ENCODE data around the gene CAPRIN1. TPM values are rescaled to one million over a fixed set of nuclear protein-coding genes. Genes with fewer than 3 reads are reported as not detected.

CAPRIN1 gene
- total RNA-seq, 2 experiments from 2014 or later = 219 to 235 TPM

DNA sequence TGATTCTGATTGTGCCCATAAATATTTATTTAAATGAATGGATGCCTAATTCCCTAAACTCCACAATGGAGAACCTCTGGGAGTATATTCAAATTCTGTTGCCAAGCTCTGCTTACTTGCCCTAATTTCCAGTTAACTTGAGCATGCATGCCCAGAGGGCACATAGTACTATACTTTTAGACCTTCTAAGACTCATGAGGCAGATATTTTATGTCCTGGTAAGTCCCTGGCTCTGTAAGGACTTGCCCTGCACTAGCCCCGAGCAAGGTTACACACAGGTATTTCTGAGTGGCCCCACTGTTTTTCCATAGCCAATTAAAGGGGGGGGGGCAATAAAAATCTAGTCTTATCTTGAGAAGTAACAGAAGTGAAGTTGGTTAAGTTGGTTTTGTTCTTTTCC, 21.1 kb upstream of the CAPRIN1 start:
- no peaks in the 10 kb centered on the region for H3K36me3 Mint-ChIP-seq (ENCODE audit: low read depth)
- no peaks in the 10 kb centered on the region for H3K9me3 Mint-ChIP-seq (ENCODE audit: insufficient read depth)
- CTCF ChIA-PET = no interaction called here

DNA sequence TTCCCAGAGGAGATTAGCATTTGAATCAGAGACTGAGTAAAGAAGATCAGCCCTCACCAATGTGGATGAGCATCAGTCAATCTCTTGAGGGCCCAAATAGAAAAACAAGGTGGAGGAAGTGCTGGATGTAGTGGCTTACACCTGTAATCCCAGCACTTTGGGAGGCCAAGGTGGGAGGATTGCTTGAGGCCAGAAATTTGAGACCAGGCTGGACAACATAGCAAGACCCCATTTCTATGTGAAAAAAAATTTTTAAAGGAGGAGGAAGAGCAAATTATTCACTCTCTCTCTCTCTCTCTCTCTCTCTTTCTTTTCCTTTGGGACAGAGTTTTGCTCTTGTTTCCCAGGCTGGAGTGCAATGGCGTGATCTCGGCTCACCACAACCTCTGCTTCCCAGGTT, 18.1 kb upstream of the CAPRIN1 start:
- POLR2A ChIA-PET = no interaction called here
- CTCF ChIA-PET = no interaction called here
- ATAC-seq = no peak
- no peak overlapping the region for H3K27ac Mint-ChIP-seq
- H3K36me3 Mint-ChIP-seq (ENCODE audit: low read depth) = no peaks in the 10 kb centered on the region
- no peaks in the 10 kb centered on the region for H3K4me1 Mint-ChIP-seq (ENCODE audit: low read depth)
- H3K9me3 Mint-ChIP-seq (ENCODE audit: insufficient read depth) = no peaks in the 10 kb centered on the region
- DNase-seq = no peak
- no peak overlapping the region for H3K4me3 Mint-ChIP-seq
- peaks cover 8% of the 10 kb centered on the region for H3K27me3 Mint-ChIP-seq (ENCODE audit: low read depth)

More for the DNA sequence above, 21.1 kb upstream of the CAPRIN1 start:
- DNase-seq (no peak), ATAC-seq (no peak)
- no peak overlapping the region for H3K27ac Mint-ChIP-seq
- H3K4me3 Mint-ChIP-seq = no peak overlapping the region
- H3K4me1 Mint-ChIP-seq (ENCODE audit: low read depth) = no peaks in the 10 kb centered on the region
- H3K27me3 Mint-ChIP-seq (ENCODE audit: low read depth) = peaks cover 8% of the 10 kb centered on the region
- POLR2A ChIA-PET = no interaction called here

DNA sequence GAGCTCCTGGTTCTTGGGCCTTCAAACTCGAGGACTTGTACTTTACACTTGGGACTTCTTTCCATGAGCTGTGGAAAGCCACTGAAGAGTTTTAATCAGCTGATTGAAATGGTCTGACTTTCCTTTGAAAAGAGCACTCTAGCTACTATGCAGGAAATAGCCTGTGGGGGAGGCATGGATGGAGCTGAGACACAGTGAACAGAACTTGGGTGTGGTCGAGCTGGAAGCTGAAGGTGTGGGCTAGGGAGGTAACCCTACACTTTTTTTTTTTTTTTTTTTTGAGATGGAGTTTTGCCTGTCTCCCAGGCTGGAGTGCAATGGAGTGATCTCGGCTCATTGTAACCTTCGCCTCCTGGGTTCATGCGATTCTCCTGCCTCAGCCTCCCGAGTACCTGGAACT, 17.5 kb upstream of the CAPRIN1 start:
- no peak for ATAC-seq
- no peak for DNase-seq
- POLR2A ChIA-PET = no interaction called here
- CTCF ChIA-PET = no interaction called here
- Mint-ChIP-seq H3K36me3 (ENCODE audit: low read depth) (no peaks in the 10 kb centered on the region), H3K9me3 (ENCODE audit: insufficient read depth) (no peaks in the 10 kb centered on the region), H3K27me3 (ENCODE audit: low read depth) (peaks cover 8% of the 10 kb centered on the region), H3K4me1 (ENCODE audit: low read depth) (no peaks in the 10 kb centered on the region), H3K4me3 (no peak overlapping the region), H3K27ac (no peak overlapping the region)

DNA sequence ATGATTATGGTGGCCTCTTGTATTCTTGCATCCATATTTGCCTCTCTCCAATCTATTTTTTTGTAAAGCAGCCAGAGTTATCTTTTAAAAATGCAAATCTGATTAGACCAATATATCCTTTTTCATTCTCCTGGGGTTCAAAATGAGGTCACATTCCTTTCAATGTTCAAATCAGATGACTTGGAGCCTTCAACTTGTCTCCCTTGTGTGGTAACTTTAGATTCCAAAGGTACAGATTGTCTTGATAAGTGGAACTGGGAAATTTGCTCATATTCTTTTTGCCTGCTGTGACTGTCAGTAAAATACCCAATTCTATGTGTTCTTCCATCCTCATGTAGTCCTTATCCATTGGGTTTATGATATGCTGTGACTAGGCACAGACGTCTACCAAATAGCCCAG, 15.1 kb upstream of the CAPRIN1 start:
- ATAC-seq = no peak
- no peaks in the 10 kb centered on the region for H3K4me1 Mint-ChIP-seq (ENCODE audit: low read depth)
- no peaks in the 10 kb centered on the region for H3K36me3 Mint-ChIP-seq (ENCODE audit: low read depth)
- no peak overlapping the region for H3K4me3 Mint-ChIP-seq
- H3K27me3 Mint-ChIP-seq (ENCODE audit: low read depth) = peaks cover 8% of the 10 kb centered on the region
- POLR2A ChIA-PET = no interaction called here
- DNase-seq = no peak
- CTCF ChIA-PET = no interaction called here
- no peak overlapping the region for H3K27ac Mint-ChIP-seq
- no peaks in the 10 kb centered on the region for H3K9me3 Mint-ChIP-seq (ENCODE audit: insufficient read depth)

DNA sequence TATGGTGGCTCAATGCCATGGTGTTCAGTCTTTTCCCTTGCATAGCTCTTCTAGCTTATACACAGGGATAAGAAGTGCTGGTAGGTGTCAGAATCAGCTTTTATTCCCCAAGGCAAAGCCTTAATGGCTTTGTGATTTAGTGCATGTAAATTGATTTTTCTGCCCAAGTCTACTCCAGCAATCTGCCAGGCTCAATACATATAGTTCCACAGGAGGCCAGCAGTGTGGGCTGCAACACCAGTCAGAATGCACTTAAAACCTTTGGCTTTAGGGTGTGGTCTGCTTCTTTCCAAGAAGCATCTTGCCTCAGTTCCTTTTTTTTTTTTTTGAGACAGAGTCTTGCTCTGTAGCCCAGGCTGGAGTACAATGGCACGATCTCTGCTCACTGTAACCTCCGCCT, 14.5 kb upstream of the CAPRIN1 start:
- DNase-seq = no peak
- Mint-ChIP-seq H3K27ac (no peak overlapping the region), H3K4me3 (no peak overlapping the region), H3K27me3 (ENCODE audit: low read depth) (peaks cover 8% of the 10 kb centered on the region), H3K4me1 (ENCODE audit: low read depth) (no peaks in the 10 kb centered on the region), H3K36me3 (ENCODE audit: low read depth) (no peaks in the 10 kb centered on the region), H3K9me3 (ENCODE audit: insufficient read depth) (no peaks in the 10 kb centered on the region)
- ChIA-PET CTCF (no interaction called here), POLR2A (no interaction called here)
- ATAC-seq = no peak

DNA sequence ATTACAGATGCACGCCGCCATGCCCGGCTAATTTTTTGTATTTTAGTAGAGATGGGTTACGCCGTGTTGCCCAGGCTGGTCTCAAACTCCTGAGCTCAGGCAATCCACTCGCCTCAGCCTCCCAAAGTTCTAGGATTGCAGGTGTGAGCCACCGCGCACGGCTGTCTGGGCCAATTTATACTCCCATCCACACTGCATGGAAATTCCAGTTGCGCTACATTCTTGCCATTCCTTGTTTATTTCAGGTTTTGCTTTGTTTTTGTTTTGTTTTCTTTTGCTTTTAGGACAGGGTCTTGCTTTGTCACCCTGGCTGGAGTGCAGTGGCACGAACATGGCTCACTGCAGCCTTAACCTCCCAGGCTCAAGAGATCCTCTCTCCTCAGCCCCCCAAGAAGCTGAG, 11.0 kb upstream of the CAPRIN1 start:
- no peak overlapping the region for H3K27ac Mint-ChIP-seq
- DNase-seq (no peak), ATAC-seq (no peak)
- POLR2A ChIA-PET = no interaction called here
- no peaks in the 10 kb centered on the region for H3K9me3 Mint-ChIP-seq (ENCODE audit: insufficient read depth)
- H3K4me3 Mint-ChIP-seq = no peak overlapping the region
- peaks cover 6% of the 10 kb centered on the region for H3K4me1 Mint-ChIP-seq (ENCODE audit: low read depth)
- no peaks in the 10 kb centered on the region for H3K36me3 Mint-ChIP-seq (ENCODE audit: low read depth)
- CTCF ChIA-PET = no interaction called here
- peaks cover 6% of the 10 kb centered on the region for H3K27me3 Mint-ChIP-seq (ENCODE audit: low read depth)

DNA sequence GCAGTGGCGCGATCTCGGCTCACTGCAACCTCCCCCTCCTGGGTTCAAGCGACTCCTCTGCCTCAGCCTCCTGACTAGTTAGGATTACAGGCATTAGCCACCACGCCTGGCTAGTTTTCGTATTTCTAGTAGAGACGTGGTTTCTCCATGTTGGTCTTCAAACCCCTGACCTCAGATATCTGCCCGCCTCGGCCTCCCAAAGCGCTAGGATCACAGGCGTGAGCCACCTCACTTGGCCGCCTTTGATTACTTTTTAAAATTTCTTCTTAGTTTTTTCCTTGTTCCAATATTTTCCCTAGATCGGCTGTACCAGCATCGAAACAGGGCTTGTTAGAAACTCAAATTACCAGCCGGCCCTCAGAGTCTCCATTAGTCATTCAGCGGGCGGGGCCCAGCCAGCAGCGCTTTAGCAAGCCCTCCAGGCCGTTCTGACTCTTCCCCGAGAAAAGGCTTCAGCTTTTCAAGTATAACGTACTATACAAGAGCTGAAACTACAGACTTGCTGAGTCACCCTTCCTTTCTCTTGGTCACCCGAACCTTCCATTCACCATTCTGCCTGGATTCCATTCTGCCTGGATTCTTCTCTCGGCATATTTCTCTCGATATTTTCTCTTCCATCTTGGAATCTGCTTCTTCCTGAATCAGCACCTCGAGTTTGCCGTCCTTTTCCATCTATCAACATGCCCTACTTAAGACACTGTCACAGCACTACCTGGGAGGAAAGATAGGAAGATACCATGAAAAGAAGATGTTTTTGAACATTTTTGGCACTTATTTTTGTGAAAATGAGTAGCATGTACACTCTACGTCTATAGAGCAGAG, 6.7 kb upstream of the CAPRIN1 start:
- POLR2A ChIA-PET = no interaction called here
- peaks cover 10% of the 10 kb centered on the region for H3K27me3 Mint-ChIP-seq (ENCODE audit: low read depth)
- DNase-seq (no peak), ATAC-seq (no peak)
- CTCF ChIA-PET = no interaction called here
- no peak overlapping the region for H3K27ac Mint-ChIP-seq
- no peak overlapping the region for H3K4me3 Mint-ChIP-seq
- H3K36me3 Mint-ChIP-seq (ENCODE audit: low read depth) = no peaks in the 10 kb centered on the region
- peaks cover 6% of the 10 kb centered on the region for H3K4me1 Mint-ChIP-seq (ENCODE audit: low read depth)
- H3K9me3 Mint-ChIP-seq (ENCODE audit: insufficient read depth) = no peaks in the 10 kb centered on the region

DNA sequence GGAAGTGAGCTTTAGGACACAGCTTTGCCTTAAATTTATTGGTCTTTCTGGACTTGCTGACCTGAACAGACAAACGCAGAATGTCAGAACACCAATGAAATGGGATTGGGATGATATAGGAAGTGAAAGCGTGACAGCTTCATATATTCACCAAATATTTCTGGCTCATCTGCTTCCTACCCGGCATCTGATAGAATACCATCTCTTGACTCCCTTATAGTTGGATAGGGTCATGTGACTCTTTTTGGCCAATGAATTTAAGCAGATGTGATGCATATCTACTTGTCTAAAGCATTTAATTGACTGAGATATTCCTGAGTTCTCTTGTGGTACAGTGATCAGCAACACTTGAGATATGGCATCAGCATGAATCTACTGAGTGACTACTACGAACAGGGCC, 2.5 kb upstream of the CAPRIN1 start:
- CTCF ChIA-PET = interaction anchor here (1.2 to 1.8 kb wide), 2 partner anchors 47 to 52 kb away, joined by 3 to 9 read pairs; no protein-coding TSS in a partner anchor
- DNase-seq (no peak), ATAC-seq (no peak)
- peaks cover 13% of the 10 kb centered on the region for H3K36me3 Mint-ChIP-seq (ENCODE audit: low read depth)
- POLR2A ChIA-PET = no interaction called here
- peaks cover 14% of the 10 kb centered on the region for H3K4me1 Mint-ChIP-seq (ENCODE audit: low read depth)
- peaks cover 8% of the 10 kb centered on the region for H3K27me3 Mint-ChIP-seq (ENCODE audit: low read depth)
- H3K9me3 Mint-ChIP-seq (ENCODE audit: insufficient read depth) = no peaks in the 10 kb centered on the region
- H3K27ac Mint-ChIP-seq = no peak overlapping the region
- H3K4me3 Mint-ChIP-seq = no peak overlapping the region

DNA sequence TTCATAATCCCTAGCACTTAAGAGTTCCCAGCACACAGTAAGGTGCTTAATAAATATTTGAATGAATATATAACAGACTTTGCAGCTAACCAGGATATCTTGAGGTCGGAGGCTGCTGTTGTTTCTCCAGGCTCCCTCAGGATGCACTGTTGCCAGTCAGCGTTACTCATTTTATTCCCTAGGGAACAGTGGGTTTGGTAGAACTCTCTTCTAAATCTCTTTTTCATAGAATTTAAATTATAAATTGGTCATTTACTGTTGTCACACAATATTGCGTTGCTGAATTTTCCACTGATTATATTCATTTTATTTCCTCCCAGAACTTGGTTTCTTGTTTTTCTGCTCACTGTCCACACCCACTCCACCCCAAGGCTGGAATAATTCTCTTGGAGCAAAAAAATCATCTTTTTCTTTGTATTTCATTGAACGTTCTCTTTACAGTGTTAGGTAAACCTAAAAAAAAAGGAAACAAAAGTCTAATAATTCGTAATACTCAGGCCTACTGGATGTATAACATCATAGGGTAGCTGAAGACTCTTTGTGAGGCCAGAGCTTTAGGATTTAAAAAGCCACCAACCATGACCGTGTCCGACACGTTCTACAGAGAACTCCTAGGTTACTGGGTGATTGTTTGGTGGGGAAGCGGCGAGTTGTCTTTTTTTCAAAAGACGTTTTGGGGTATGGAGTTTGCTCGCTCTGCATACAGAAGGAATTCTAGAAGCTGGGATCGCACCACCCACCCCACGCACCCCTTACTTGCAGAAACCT, 766 bp upstream of the CAPRIN1 start:
- H3K27me3 Mint-ChIP-seq (ENCODE audit: low read depth) = peaks cover 3% of the 10 kb centered on the region
- DNase-seq (no peak), ATAC-seq (peak; percentile 2)
- CTCF ChIA-PET = interaction anchor here (0.7 to 1.8 kb wide), 5 partner anchors 25 to 359 kb away, joined by 3 to 5 read pairs (median 5); partner anchors contain the start of gene ABTB2
- H3K27ac Mint-ChIP-seq = peak overlapping the region; percentile 89
- H3K36me3 Mint-ChIP-seq (ENCODE audit: low read depth) = peaks cover 21% of the 10 kb centered on the region
- POLR2A ChIA-PET = interaction anchor here (0.6 to 1.5 kb wide), 11 partner anchors 25 to 889 kb away, joined by 3 to 9 read pairs (median 3); partner anchors contain the start of genes CSTF3, FBXO3 and NAT10
- H3K4me1 Mint-ChIP-seq (ENCODE audit: low read depth) = peaks cover 16% of the 10 kb centered on the region
- H3K9me3 Mint-ChIP-seq (ENCODE audit: insufficient read depth) = no peaks in the 10 kb centered on the region
- peak overlapping the region; percentile 76 for H3K4me3 Mint-ChIP-seq

DNA sequence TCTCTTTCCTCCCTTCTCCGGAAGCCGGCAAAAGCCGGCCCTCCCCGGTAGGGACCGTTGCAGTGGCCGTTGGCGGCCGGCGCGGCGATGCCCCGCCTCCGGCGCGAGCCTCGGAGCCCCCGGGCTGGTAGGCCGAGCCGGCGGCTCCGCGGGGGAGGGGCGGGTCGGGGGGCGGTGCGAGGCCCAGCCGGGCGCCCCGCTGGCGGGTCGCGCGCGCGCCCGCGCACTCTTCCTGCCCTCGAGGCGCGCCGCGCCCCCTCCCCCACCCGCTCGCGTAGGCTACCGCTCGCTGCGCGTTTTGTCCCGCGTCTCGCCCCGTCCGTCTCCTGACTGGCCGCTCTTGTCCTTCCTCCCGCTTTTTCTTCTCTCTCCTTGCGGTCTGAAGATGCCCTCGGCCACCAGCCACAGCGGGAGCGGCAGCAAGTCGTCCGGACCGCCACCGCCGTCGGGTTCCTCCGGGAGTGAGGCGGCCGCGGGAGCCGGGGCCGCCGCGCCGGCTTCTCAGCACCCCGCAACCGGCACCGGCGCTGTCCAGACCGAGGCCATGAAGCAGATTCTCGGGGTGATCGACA, 591 bp downstream of the CAPRIN1 start:
- ChIA-PET POLR2A (interaction anchor here (0.7 to 2.6 kb wide), 8 partner anchors 11 to 891 kb away, joined by 3 to 14 read pairs (median 4); partner anchors contain the start of genes CSTF3 and NAT10), CTCF (interaction anchor here (1.6 to 1.8 kb wide), 2 partner anchors 24 to 55 kb away, joined by 5 read pairs; no protein-coding TSS in a partner anchor)
- H3K36me3 Mint-ChIP-seq (ENCODE audit: low read depth) = peaks cover 25% of the 10 kb centered on the region
- peaks cover under 1% of the 10 kb centered on the region for H3K27me3 Mint-ChIP-seq (ENCODE audit: low read depth)
- H3K9me3 Mint-ChIP-seq (ENCODE audit: insufficient read depth) = no peaks in the 10 kb centered on the region
- ATAC-seq (peak; percentile 75), DNase-seq (peak; percentile 92)
- peak overlapping the region; percentile 99 for H3K27ac Mint-ChIP-seq
- H3K4me3 Mint-ChIP-seq = peak overlapping the region; percentile 100
- peaks cover 27% of the 10 kb centered on the region for H3K4me1 Mint-ChIP-seq (ENCODE audit: low read depth)

DNA sequence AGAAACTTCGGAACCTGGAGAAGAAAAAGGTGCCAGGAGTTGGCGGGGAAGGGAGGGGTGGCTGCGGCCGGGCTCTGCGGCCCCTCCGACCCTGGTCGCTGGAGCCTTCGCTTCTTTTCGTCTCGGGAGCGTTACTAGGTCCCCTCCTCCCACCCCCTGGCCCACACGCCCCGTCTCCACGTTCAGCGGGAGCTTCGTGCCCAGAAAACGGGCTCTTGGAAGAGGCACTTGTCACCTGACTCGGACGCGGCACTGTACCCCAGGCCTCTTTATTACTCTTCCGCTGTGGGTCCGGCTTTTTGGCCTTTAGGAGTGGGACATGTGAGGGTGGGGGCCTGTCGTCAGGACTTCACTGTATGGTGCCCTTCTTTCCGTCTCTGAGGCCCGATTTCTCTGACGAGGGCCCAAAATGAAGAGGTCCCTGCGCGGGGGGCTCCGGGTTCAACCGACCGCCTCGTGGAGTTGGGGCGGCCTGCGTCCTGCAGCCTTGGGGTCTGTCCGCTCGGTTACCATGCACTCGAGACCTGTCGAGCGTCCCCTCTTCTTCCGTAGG, 1.2 kb downstream of the CAPRIN1 start:
- Mint-ChIP-seq H3K36me3 (ENCODE audit: low read depth) (peaks cover 28% of the 10 kb centered on the region), H3K4me1 (ENCODE audit: low read depth) (peaks cover 30% of the 10 kb centered on the region), H3K27ac (peak overlapping the region; percentile 99), H3K27me3 (ENCODE audit: low read depth) (no peaks in the 10 kb centered on the region), H3K9me3 (ENCODE audit: insufficient read depth) (no peaks in the 10 kb centered on the region), H3K4me3 (peak overlapping the region; percentile 100)
- ATAC-seq (peak; percentile 0), DNase-seq (peak; percentile 37)
- POLR2A ChIA-PET = interaction anchor here (1.1 to 2.6 kb wide), 3 partner anchors 10 to 53 kb away, joined by 3 to 14 read pairs (median 7); partner anchors contain the start of gene NAT10
- CTCF ChIA-PET = no interaction called here
